Activated CD4-positive, alpha-beta T cell treated with anti-CD3 and anti-CD28 coated beads for 36 hours (primary cell): ENCODE measurements around the gene PTPRJ. TPM values are rescaled to one million over a fixed set of nuclear protein-coding genes. Genes with fewer than 3 reads are reported as not detected.
A peak's percentile ranks its signal among the peaks of the same experiment; 100 is the strongest.

Source experiments
- ATAC-seq: fragments of 200-7000 bp; cut with Tn5 transposase; one replicate; pipeline ENCODE4 v1.10.0; 2021; ENCODE audit warnings: mild to moderate bottlenecking, moderate library complexity
- CTCF ChIA-PET: fragments of 350-600 bp; sonication (Branson Sonifier 250); formaldehyde crosslinking; loops from one replicate; lab custom pipeline; 2021; ENCODE audit warnings: antibody characterized with exemption; lab: Charles Lee
- POLR2A ChIA-PET: fragments of 350-600 bp; sonication (Branson Sonifier 250); formaldehyde crosslinking; loops from one replicate; lab custom pipeline; 2021; ENCODE audit warnings: antibody characterized with exemption, inconsistent platforms; lab: Charles Lee
- DNase-seq: peaks from one replicate; pipeline ENCODE4 v3.0.0-alpha.2; 2020
- H3K27ac Mint-ChIP-seq: one replicate; pipeline ENCODE4 v1.8.0; 2021; ENCODE audit warnings: mixed read lengths
- H3K27me3 Mint-ChIP-seq: one replicate; pipeline ENCODE4 v1.8.0; 2021; ENCODE audit warnings: mixed read lengths
- H3K36me3 Mint-ChIP-seq: one replicate; pipeline ENCODE4 v1.8.0; 2021; ENCODE audit warnings: low read depth, mixed read lengths
- H3K4me1 Mint-ChIP-seq: one replicate; pipeline ENCODE4 v1.8.0; 2021; ENCODE audit warnings: mixed read lengths
- H3K4me3 Mint-ChIP-seq: one replicate; pipeline ENCODE4 v1.8.0; 2021; ENCODE audit warnings: mild to moderate bottlenecking, moderate library complexity, mixed read lengths
- H3K9me3 Mint-ChIP-seq: one replicate; pipeline ENCODE4 v1.8.0; 2021; ENCODE audit warnings: low read depth, mixed read lengths
- intact Hi-C, 2 experiments: fragments of 100-400 bp; cut with DNase I in 1 of 2; cut with micrococcal nuclease in 1 of 2; formaldehyde crosslinking; loops; one replicate each; pipeline versions ENCODE4 v1.14.2 to v1.15.1; 2022 to 2024; cut with DNase I, micrococcal nuclease
- total RNA-seq, 2 experiments: library from RNA; stranded (reverse); gene quantifications; one replicate each; pipeline ENCODE4 v1.2.3, GENCODE V29; 2021

The PTPRJ gene
- total RNA-seq, 2 experiments from 2014 or later = 20.8 to 21.3 TPM

- DNase-seq (no peak), ATAC-seq (no peak)
- Mint-ChIP-seq H3K36me3 (peaks cover 24% of the 10 kb centered on the region), H3K27ac (no peak overlapping the region), H3K4me1 (no peaks in the 10 kb centered on the region), H3K27me3 (no peaks in the 10 kb centered on the region), H3K4me3 (no peak overlapping the region), H3K9me3 (no peaks in the 10 kb centered on the region)
- intact Hi-C loops = no loop called here
- POLR2A ChIA-PET = no interaction called here
- CTCF ChIA-PET = interaction anchor here (0.6 kb wide), 1 partner anchor 502 kb away, joined by 3 read pairs; no protein-coding TSS in a partner anchor
Measured at GRCh38 chr11:48163360-48164100, 183.2 kb downstream of the PTPRJ start.

DNA sequence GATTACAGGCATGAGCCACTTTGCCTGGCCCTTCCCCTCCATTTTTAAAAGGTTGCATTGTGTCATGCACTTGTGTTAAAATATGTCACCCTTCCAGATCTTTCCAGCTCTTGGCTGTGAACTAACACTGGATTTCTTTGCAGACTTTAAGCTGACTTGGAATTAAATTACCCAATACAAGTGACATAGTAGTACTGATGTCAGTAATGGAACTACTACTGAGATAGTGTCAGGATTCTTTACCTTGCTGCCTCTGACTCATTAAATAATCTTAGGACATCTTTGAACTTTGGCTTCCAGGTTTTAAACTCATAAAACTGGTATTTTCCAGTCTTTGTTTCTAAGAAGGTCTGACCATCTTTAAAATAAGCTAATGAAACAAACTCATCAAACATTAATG lies 184.5 kb downstream of the PTPRJ start:
- intact Hi-C loops = no loop called here
- no peak for DNase-seq
- Mint-ChIP-seq H3K27me3 (no peaks in the 10 kb centered on the region), H3K4me1 (peaks cover 3% of the 10 kb centered on the region), H3K36me3 (peaks cover 23% of the 10 kb centered on the region), H3K9me3 (no peaks in the 10 kb centered on the region), H3K27ac (no peak overlapping the region), H3K4me3 (no peak overlapping the region)
- CTCF ChIA-PET = interaction anchor here (0.8 to 1.0 kb wide), 2 partner anchors 142 to 230 kb away, joined by 3 to 4 read pairs; no protein-coding TSS in a partner anchor
- ATAC-seq = no peak
- POLR2A ChIA-PET = no interaction called here

DNA sequence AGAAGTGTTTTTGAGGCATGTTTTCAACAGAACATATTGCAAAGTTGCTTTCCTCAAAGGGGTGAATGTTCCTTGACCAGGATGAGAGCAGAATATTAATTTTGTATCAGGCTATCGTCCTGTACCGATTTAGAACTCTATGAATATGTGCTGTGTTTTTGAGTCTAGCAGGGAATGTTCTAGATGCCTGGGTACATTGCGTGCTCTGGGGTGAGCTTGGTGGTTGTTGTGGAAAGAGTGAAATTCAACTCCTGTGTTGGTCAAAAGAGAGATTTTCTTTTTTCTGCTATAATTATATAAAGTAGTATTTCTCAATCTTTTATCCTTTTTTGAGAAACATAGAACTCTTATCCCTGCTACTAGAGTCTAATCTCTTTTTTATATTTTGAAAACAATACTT lies 185.1 kb downstream of the PTPRJ start:
- H3K9me3 Mint-ChIP-seq = no peaks in the 10 kb centered on the region
- peaks cover 22% of the 10 kb centered on the region for H3K36me3 Mint-ChIP-seq
- CTCF ChIA-PET = interaction anchor here (0.8 to 1.0 kb wide), 2 partner anchors 141 to 230 kb away, joined by 3 to 4 read pairs; no protein-coding TSS in a partner anchor
- peaks cover 3% of the 10 kb centered on the region for H3K4me1 Mint-ChIP-seq
- intact Hi-C loops = no loop called here
- no peak overlapping the region for H3K4me3 Mint-ChIP-seq
- ATAC-seq = no peak
- DNase-seq = no peak
- no peaks in the 10 kb centered on the region for H3K27me3 Mint-ChIP-seq
- POLR2A ChIA-PET = no interaction called here
- no peak overlapping the region for H3K27ac Mint-ChIP-seq

DNA sequence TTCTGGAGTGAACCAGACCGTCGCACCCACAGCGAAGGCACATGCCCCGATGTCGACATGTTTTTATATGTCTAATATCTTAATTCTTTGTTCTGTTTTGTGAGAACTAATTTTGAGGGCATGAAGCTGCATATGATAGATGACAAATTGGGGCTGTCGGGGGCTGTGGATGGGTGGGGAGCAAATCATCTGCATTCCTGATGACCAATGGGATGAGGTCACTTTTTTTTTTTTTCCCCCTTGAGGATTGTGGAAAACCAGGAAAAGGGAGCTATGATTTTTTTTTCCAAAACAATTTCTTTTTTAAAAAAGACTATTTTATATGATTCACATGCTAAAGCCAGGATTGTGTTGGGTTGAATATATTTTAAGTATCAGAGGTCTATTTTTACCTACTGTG lies 187.0 kb downstream of the PTPRJ start:
- peaks cover 16% of the 10 kb centered on the region for H3K4me1 Mint-ChIP-seq
- no peak overlapping the region for H3K27ac Mint-ChIP-seq
- H3K27me3 Mint-ChIP-seq = no peaks in the 10 kb centered on the region
- ChIA-PET CTCF (no interaction called here), POLR2A (no interaction called here)
- no peak overlapping the region for H3K4me3 Mint-ChIP-seq
- intact Hi-C loops = no loop called here
- peaks cover 21% of the 10 kb centered on the region for H3K36me3 Mint-ChIP-seq
- H3K9me3 Mint-ChIP-seq = no peaks in the 10 kb centered on the region
- no peak for DNase-seq
- no peak for ATAC-seq

DNA sequence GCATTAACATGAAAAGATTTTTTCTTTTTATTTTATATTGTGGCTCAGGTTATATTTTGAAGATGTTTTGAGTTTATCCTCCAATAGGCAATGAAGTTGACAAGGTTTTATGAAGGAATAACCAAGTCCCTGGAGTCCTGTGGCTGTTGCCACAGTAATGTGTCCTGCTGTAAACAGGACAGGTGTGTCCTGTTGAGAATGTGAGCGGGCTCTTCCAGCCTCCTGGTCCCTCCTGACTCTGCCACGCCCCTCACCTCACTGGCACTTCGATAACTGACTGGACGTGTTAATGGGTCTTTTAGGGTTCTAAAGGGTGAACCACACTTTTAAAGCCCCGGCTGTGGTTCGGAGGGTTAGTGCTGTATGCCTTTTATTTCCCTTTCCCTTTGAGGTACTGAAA lies 188.5 kb downstream of the PTPRJ start:
- no peak for DNase-seq
- intact Hi-C loops = no loop called here
- no peak for ATAC-seq
- ChIA-PET CTCF (no interaction called here), POLR2A (no interaction called here)
- peaks cover 19% of the 10 kb centered on the region for H3K4me1 Mint-ChIP-seq
- no peak overlapping the region for H3K27ac Mint-ChIP-seq
- H3K4me3 Mint-ChIP-seq = no peak overlapping the region
- no peaks in the 10 kb centered on the region for H3K9me3 Mint-ChIP-seq
- H3K36me3 Mint-ChIP-seq = peaks cover 16% of the 10 kb centered on the region
- no peaks in the 10 kb centered on the region for H3K27me3 Mint-ChIP-seq

DNA sequence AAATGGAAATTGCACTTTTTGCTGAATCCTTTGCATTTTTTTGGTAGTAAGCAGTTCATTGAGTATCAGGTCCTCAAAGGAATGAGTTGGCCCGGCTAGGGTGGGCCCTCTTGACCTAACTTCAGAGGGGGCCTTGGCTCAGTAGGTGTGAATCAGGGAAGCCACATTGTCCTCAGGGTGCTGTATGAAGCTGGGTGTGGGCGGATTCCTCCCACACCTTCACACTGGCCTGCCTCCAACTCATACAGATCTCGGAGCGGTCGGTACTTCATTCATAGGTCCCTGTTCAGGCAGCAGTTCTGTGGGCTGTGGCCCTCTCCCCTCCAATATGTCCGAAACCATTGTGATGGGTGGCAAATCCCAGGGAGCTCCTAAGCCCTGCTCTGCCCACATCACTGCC lies 188.9 kb downstream of the PTPRJ start:
- no peak for DNase-seq
- H3K36me3 Mint-ChIP-seq = peaks cover 16% of the 10 kb centered on the region
- H3K27me3 Mint-ChIP-seq = no peaks in the 10 kb centered on the region
- no peaks in the 10 kb centered on the region for H3K9me3 Mint-ChIP-seq
- ATAC-seq = no peak
- CTCF ChIA-PET = no interaction called here
- intact Hi-C loops = no loop called here
- H3K4me1 Mint-ChIP-seq = peaks cover 19% of the 10 kb centered on the region
- no peak overlapping the region for H3K27ac Mint-ChIP-seq
- H3K4me3 Mint-ChIP-seq = no peak overlapping the region
- POLR2A ChIA-PET = no interaction called here

DNA sequence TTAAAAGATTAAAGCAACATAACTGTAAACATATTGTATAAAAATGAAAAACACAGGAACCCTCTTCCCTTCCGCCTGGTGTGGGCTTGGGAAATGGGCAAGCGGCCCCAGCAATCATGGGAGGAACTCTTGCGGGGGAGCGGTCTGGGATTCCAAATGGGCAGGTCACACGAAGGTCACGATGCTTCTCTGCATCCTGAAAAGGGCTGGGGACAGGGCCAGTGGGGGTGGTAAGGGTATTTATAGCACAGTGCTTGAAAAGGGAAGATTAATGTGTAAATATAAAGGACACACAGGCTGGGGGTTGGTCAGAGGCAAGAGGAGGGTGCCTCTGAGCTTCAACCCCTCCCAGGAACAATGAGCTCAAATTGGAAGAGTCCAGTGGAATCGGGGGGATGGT lies 189.4 kb downstream of the PTPRJ start:
- CTCF ChIA-PET = no interaction called here
- Mint-ChIP-seq H3K36me3 (peaks cover 15% of the 10 kb centered on the region), H3K9me3 (no peaks in the 10 kb centered on the region), H3K4me1 (peaks cover 19% of the 10 kb centered on the region), H3K27me3 (no peaks in the 10 kb centered on the region), H3K27ac (no peak overlapping the region), H3K4me3 (no peak overlapping the region)
- ATAC-seq (no peak), DNase-seq (no peak)
- POLR2A ChIA-PET = no interaction called here
- intact Hi-C loops = loop anchor here (5.0 kb wide), 3 partner anchors 138 to 1828 kb away; partner anchors contain the start of gene OR4S1 (in 2 of the 2)

- ChIA-PET CTCF (interaction anchor here (1.2 kb wide), 1 partner anchor 137 kb away, joined by 3 read pairs; no protein-coding TSS in a partner anchor), POLR2A (no interaction called here)
- Mint-ChIP-seq H3K4me3 (no peak overlapping the region), H3K27ac (no peak overlapping the region), H3K4me1 (peaks cover 23% of the 10 kb centered on the region), H3K9me3 (no peaks in the 10 kb centered on the region), H3K27me3 (no peaks in the 10 kb centered on the region), H3K36me3 (peaks cover 10% of the 10 kb centered on the region)
- intact Hi-C loops = loop anchor here (5.0 kb wide), 3 partner anchors 137 to 1827 kb away; partner anchors contain the start of gene OR4S1 (in 2 of the 2)
- peak; percentile 33 for ATAC-seq
- no peak for DNase-seq
Measured at GRCh38 chr11:48170241-48171233, 190.2 kb downstream of the PTPRJ start.

DNA sequence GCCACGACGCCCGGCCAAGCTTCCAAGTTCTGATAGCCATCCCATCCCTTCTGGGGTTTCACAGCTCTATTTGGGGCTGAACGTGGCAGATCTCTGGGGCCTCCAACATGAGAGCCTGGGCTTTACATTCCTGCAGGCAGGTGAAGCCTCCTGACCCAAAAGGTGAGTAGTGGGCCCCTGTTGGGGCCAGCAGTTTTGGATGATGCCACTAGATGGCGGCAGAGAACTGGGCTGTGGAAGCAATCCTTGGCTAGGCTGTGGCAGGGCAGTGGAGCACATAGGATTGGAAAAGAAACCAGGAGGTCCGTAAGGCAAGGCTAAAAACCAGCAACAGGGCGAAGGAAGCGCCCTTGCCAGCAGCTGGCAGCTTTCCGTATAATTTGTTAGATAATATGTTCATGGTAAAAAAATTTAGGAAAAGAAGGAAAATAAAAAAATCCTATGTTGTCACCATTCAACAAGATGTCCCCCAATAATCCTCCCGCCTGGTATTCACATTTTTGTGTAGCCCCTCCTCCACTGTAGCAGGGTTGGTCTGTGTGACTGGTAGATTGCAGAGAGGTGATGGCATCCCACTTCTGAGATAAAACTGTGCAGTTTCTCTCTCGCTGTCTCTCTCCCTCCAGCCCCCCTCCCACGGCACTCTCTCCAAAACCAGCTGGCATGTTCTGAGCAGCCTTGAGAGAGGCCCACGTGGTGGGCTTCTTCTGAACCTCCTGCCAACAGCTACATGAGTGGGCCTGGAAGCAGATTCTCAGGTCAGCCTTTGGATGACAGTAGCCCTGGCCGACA lies 192.7 kb downstream of the PTPRJ start:
- intact Hi-C loops = loop anchor here (5.0 kb wide), 3 partner anchors 134 to 1824 kb away; partner anchors contain the start of gene OR4S1 (in 2 of the 2)
- H3K36me3 Mint-ChIP-seq = peaks cover 3% of the 10 kb centered on the region
- CTCF ChIA-PET = interaction anchor here (0.6 to 2.3 kb wide), 12 partner anchors 11 to 239 kb away, joined by 3 to 8 read pairs (median 4); no protein-coding TSS in a partner anchor

GRCh38 chr11:48177661-48178060 lies 197.3 kb downstream of the PTPRJ start:
- Mint-ChIP-seq H3K27me3 (no peaks in the 10 kb centered on the region), H3K27ac (no peak overlapping the region), H3K36me3 (no peaks in the 10 kb centered on the region), H3K9me3 (no peaks in the 10 kb centered on the region), H3K4me3 (no peak overlapping the region), H3K4me1 (peaks cover 7% of the 10 kb centered on the region)
- POLR2A ChIA-PET = interaction anchor here (0.6 kb wide), 1 partner anchor 16 kb away, joined by 3 read pairs; no protein-coding TSS in a partner anchor
- no peak for ATAC-seq
- no peak for DNase-seq
- CTCF ChIA-PET = interaction anchor here (1.0 kb wide), 1 partner anchor 33 kb away, joined by 3 read pairs; no protein-coding TSS in a partner anchor
- intact Hi-C loops = no loop called here

More for the DNA sequence above, 192.7 kb downstream of the PTPRJ start:
- DNase-seq (peak; percentile 80), ATAC-seq (peak; percentile 87)
- H3K4me3 Mint-ChIP-seq = no peak overlapping the region
- POLR2A ChIA-PET = no interaction called here
- no peak overlapping the region for H3K27ac Mint-ChIP-seq
- peaks cover 23% of the 10 kb centered on the region for H3K4me1 Mint-ChIP-seq
- no peaks in the 10 kb centered on the region for H3K9me3 Mint-ChIP-seq
- no peaks in the 10 kb centered on the region for H3K27me3 Mint-ChIP-seq
